Epidermal melanocyte (primary cell): ENCODE data around the gene BOD1.

ENCODE experiments used
- DNase-seq: peaks from one replicate; pipeline ENCODE4 v3.0.0; 2011; ENCODE audit warnings: low spot score; ENCODE audit not compliant: insufficient read length

The BOD1 gene

GRCh38 chr5:173577166-173577565 lies 39.3 kb downstream of the BOD1 start:
- DNase-seq, result no peak

GRCh38 chr5:173575985-173576384 lies 40.5 kb downstream of the BOD1 start:
- no peak for DNase-seq

GRCh38 chr5:173574983-173575382 lies 41.5 kb downstream of the BOD1 start:
- DNase-seq, result no peak

DNA sequence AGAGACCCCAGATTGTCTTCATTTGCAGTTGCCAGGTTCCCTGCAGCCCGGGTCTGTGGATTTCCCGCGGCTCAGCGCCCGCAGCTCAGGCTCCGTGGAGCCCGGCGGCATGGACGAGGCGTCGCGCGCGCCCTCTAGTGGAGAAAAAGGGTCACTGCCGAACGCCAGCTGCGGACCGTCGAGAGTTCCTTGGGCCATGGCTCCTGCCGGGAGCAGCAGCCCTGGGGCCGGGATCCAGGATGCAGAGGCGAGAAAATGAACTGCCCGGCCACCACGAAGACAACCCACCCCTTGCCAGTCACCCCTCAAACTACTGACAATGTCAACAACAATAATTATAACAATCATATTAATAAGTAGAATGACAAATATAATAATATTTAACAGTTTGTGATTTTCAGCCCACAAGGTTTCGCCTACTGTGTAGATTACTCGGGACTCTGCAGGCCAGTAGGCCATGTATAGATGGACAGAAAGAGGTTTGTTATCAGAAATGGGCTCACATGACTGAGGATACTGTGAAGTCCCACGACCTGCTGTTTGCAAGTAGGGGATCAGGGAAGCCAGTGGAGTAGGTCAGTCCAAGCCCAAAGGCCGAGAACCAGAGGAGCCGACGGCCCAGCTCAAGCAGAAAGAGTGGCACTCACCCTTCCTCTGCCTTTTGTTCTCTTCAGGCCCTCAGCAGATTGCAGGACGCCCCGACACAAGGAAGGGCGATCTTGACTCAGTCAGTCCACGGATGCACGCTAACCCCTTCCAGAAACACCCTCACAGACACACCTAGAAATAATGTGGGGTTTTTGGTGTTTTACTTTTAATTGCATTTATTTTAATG lies 43.1 kb downstream of the BOD1 start:
- DNase-seq, result peak; percentile 51

- DNase-seq, result no peak
Measured at GRCh38 chr5:173572431-173573125, 43.9 kb downstream of the BOD1 start.

- DNase-seq, result no peak
Measured at GRCh38 chr5:173570321-173571090, 45.9 kb downstream of the BOD1 start.

GRCh38 chr5:173568703-173569102 lies 47.7 kb downstream of the BOD1 start:
- no peak for DNase-seq

DNA sequence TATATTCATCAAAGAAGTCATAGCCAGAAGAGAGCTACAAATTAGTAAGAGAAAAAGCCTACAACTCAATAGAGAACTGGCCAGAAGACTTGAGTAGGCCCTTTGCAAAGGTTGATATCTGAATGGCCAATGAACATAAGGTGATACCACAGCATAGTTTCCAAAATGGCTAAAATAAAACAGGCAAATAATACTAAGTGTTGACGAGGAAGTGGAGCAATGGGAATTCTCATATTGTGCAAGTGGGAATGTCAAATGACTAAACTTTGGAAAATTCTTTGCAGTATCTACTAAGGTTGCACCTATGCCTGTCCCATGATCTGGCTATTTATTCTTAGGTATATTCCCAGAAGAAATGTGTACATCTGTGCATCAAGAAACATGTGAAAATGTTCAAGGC lies 48.3 kb downstream of the BOD1 start:
- no peak for DNase-seq

GRCh38 chr5:173567548-173567947 lies 48.9 kb downstream of the BOD1 start:
- DNase-seq, result no peak

DNA sequence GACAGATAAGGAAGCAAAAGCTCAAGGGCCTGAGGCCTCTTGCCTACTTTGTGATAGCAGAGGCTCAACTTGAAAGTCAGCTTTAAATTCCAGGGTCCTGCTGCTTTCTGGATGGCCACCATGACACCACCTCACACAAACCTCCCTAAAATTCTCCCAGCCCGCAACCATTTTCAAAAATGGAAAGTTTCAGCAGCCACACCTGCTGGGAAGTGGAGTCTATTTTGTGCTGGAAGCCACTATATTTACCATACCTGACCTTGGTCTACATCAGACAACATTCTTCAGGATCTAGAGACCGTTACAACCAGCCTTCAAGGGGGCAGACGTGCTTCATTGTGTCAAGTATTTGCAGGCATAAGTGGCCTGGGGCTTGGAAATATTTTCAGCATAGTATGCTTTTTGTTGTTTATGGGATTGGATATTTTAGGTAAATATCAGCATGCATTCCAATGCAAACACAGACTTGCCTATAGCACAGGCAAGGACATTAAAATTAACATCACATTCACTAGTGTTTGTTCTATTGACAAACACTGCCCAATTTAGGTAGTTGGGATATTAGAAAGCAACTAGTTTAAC lies 50.9 kb downstream of the BOD1 start:
- no peak for DNase-seq

DNA sequence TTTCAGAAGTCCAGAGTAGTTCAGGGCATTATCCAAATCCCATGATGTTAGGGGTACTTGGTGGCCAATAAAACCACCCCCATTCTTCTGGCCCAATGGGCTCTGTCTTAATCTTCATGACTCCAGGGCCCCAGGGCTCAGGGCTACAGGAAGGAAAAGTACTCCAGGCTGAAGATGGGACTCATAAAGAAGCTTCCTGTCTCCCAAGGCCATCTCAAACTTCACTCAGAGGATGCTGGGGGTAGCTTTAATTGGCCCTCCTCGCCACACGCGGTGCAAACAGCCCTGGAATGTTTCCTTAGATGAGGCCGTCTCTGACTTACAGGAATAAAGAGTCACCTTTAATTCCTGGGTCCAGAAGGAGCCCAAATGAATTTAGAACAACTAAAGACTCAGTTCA lies 52.3 kb downstream of the BOD1 start:
- DNase-seq, result no peak

- DNase-seq, result no peak
Measured at GRCh38 chr5:173563246-173563645, 53.2 kb downstream of the BOD1 start.

DNA sequence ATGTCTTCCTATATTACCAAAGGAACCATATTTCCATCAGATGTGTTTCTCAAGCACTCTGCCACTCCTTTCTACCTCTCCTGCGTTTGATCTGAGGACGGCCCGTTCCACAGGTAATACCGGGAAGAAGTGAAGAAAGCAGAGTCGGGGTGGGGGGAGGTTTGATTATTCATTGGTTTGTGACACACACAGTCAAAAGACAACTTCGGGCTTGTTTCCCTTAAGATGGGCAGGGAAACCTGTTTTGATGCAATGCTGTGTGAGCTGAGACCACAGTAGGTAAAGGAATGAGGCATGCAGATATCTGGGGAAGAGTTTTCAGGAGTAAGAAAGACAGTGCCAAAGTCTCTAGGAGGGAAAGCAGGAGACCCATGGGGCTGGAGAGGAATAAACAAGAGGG lies 54.0 kb downstream of the BOD1 start:
- DNase-seq, result no peak
